Adrenal gland (tissue), 12 donors: ENCODE results near the gene NAA38. TPM values are rescaled to one million over a fixed set of nuclear protein-coding genes. Genes with fewer than 3 reads are reported as not detected.

Experiments used
- DNase-seq, 7 donors: peaks; one replicate each; pipeline ENCODE4 v3.0.0-alpha.2; 2019 to 2020
- H3K27ac ChIP-seq, 5 donors: fragments of 200-600 bp; sonication (generic) in 4 of 5; 1 replicate in 3 of 5; 2 replicates in 2 of 5; pipeline versions ENCODE4 v1.5.1 to v1.8.0; 2016 to 2020; ENCODE audit warnings: mild to moderate bottlenecking in 1 of 5
- H3K27me3 ChIP-seq: fragments of 200-600 bp; 2 replicates; pipeline ENCODE4 v1.8.0; 2021
- H3K36me3 ChIP-seq, 2 donors: fragments of 200-600 bp; replicated peaks in 1 of 2; 1 replicate in 1 of 2; 2 replicates in 1 of 2; pipeline versions ENCODE4 v1.5.1 to v1.8.0; 2018 to 2022
- H3K4me1 ChIP-seq, 2 donors: fragments of 200-600 bp; replicated peaks in 1 of 2; 1 replicate in 1 of 2; 2 replicates in 1 of 2; pipeline versions ENCODE4 v1.5.1 to v1.8.0; 2018 to 2021
- H3K4me3 ChIP-seq, 4 donors: fragments of 200-600 bp; sonication (generic) in 3 of 4; one replicate each; pipeline ENCODE4 v1.5.1; 2016 to 2018
- H3K9me3 ChIP-seq, 3 donors: fragments of 200-600 bp; sonication (generic) in 1 of 3; replicated peaks in 1 of 3; 1 replicate in 2 of 3; 2 replicates in 1 of 3; pipeline versions ENCODE4 v1.5.1 to v1.8.0; 2016 to 2021
- POLR2A ChIP-seq, 2 donors: fragments of 450-650 bp; IDR thresholded peaks; one replicate each; pipeline ENCODE4 v1.6.1; 2017; ENCODE audit warnings: antibody characterized with exemption in 2 of 2, mild to moderate bottlenecking in 2 of 2, moderate library complexity in 1 of 2
- WGBS, 4 donors: extraction: QIAGEN DNeasy Blood & Tissue Kit in 2 of 4; methylation state at CpG; one replicate each; pipeline versions ENCODE4 v1.1.5 to v1.1.7; 2013 to 2017; 5-methylcytosine and 5-hydroxymethylcytosine counted together
- intact Hi-C, 2 donors: fragments of 100-400 bp; cut with DNase I; formaldehyde crosslinking; loops; one replicate each; pipeline versions ENCODE4 v1.14.1 to v1.15.0; 2022 to 2023
- polyA plus RNA-seq, 3 donors: library from polyadenylated mRNA; stranded (reverse); fragments of 200-250 nt in 2 of 3; fragments of 350-450 nt in 1 of 3; fragmentation: Illumina TruSeq in 1 of 3; extraction: RNeasy Lipid Tissue Mini Kit (QIAGEN cat#74804) in 1 of 3; gene quantifications; one replicate each; pipeline ENCODE4 v1.2.3, GENCODE V29; 2013 to 2014
- total RNA-seq, 9 donors: library from RNA; depleted of rRNA in 4 of 9; stranded (reverse); fragments of >200 nt in 4 of 9; fragments of 120-200 nt in 1 of 9; fragmentation: NEBNext Ultra II Directional in 1 of 9; extraction: Animal tissue kit (Norgen Biotek cat#: 25700) in 1 of 9; gene quantifications; one replicate each; pipeline versions ENCODE4 v1.1.0 to v1.2.4, GENCODE V29; 2013 to 2023
- TF ChIP-seq, protein P1 (sequence below), 6 experiments: fragments of 450-650 bp in 4 of 6; fragments of 200-600 bp in 2 of 6; sonication (generic) in 1 of 6; IDR thresholded peaks; 1 replicate in 5 of 6; 2 replicates in 1 of 6; pipeline versions ENCODE4 v1.5.1 to v1.8.0; 2016 to 2021; ENCODE audit warnings: antibody characterized with exemption in 6 of 6, mild to moderate bottlenecking in 2 of 6, moderate library complexity in 1 of 6
- donor health status: healthy with polysubstance abuse.
- donor health status: Bipolar disorder and iron deficiency.
- donor health status: DM: yes; HTN: yes; CAD: no.
- donor health status: DM: no; HTN: no; CAD: no.
- donor health status: DM: no; HTN: no; CAD: no.
- donor health status: DM: yes; HTN: yes; CAD: no.

Gene NAA38
- total and polyA plus RNA-seq, 12 donors, result 34.5 to 424 (median 128) TPM

DNA sequence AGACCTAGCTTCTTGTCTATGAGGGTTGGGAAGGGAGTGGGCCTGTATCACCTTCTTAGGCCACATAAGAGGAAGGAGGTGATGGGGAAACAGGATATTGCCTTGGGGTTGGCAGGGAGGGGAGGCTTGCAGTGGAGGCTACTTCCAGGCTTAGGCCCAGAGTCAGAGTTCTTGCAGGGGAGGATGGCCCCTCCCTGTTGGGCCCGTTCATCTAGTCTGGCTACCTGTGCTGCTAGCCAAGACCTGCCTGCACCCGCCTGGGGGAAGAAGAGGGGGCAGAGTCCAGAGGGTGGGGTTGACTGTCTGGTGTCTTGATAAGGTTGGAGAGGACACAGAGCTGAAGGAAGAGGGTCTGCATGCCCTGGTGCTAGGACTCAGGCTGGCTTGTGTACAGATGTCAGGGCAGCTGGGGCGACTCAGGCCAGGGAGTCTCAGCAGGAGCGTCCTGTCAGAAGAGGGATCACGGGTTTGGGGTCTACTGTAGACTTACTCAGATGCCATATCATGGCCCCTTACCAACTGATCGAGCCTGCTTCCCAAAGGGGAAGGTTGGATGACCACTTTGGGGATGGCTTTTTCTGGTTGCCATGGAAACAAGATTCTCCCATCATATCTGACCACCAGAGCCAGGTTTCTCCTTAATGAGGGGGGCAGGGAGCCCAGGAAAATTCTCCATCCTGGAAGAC, 18.0 kb downstream of the NAA38 start:
- TF ChIP-seq POLR2A (IDR thresholded peaks at IDR 0.05), result no peak
- TF ChIP-seq, protein P1, sequence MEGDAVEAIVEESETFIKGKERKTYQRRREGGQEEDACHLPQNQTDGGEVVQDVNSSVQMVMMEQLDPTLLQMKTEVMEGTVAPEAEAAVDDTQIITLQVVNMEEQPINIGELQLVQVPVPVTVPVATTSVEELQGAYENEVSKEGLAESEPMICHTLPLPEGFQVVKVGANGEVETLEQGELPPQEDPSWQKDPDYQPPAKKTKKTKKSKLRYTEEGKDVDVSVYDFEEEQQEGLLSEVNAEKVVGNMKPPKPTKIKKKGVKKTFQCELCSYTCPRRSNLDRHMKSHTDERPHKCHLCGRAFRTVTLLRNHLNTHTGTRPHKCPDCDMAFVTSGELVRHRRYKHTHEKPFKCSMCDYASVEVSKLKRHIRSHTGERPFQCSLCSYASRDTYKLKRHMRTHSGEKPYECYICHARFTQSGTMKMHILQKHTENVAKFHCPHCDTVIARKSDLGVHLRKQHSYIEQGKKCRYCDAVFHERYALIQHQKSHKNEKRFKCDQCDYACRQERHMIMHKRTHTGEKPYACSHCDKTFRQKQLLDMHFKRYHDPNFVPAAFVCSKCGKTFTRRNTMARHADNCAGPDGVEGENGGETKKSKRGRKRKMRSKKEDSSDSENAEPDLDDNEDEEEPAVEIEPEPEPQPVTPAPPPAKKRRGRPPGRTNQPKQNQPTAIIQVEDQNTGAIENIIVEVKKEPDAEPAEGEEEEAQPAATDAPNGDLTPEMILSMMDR (IDR thresholded peaks at IDR 0.05), result no peak
- intact Hi-C loops, result no loop called here
- Histone ChIP-seq H3K4me1 (peaks cover 26 to 44% of the 10 kb centered on the region in 2 donors), H3K27ac (peak overlapping the region in 3 of 5 donors; percentile 16 to 99 (median 98)), H3K27me3 (no peaks in the 10 kb centered on the region), H3K36me3 (no peaks in the 10 kb centered on the region), H3K4me3 (no peak overlapping the region), H3K9me3 (no peaks in the 10 kb centered on the region)
- 70 to 83% (median 79%) methylated on average over 5 to 6 of the region's 6 CpGs for WGBS, 4 donors
- peak in 2 of 7 donors; percentile 8 to 22 for DNase-seq

GRCh38 chr17:7838090-7839075, 19.0 kb downstream of the NAA38 start:
- H3K36me3 ChIP-seq, result no peaks in the 10 kb centered on the region
- no peaks in the 10 kb centered on the region for H3K9me3 ChIP-seq
- TF ChIP-seq, protein P1 (IDR thresholded peaks at IDR 0.05), result no peak
- TF ChIP-seq POLR2A (IDR thresholded peaks at IDR 0.05), result no peak
- peaks cover 30 to 46% of the 10 kb centered on the region in 2 donors for H3K4me1 ChIP-seq
- DNase-seq, result peak; percentile 41 to 66 (median 60)
- intact Hi-C loops, result no loop called here
- 18 to 26% (median 20%) methylated on average over 8 to 12 of the region's 12 CpGs for WGBS, 4 donors
- H3K27ac ChIP-seq, result peak overlapping the region in 4 of 5 donors; percentile 98 to 99 (median 99)
- no peaks in the 10 kb centered on the region for H3K27me3 ChIP-seq
- H3K4me3 ChIP-seq, result peak overlapping the region in 1 of 4 donors; percentile 34

DNA sequence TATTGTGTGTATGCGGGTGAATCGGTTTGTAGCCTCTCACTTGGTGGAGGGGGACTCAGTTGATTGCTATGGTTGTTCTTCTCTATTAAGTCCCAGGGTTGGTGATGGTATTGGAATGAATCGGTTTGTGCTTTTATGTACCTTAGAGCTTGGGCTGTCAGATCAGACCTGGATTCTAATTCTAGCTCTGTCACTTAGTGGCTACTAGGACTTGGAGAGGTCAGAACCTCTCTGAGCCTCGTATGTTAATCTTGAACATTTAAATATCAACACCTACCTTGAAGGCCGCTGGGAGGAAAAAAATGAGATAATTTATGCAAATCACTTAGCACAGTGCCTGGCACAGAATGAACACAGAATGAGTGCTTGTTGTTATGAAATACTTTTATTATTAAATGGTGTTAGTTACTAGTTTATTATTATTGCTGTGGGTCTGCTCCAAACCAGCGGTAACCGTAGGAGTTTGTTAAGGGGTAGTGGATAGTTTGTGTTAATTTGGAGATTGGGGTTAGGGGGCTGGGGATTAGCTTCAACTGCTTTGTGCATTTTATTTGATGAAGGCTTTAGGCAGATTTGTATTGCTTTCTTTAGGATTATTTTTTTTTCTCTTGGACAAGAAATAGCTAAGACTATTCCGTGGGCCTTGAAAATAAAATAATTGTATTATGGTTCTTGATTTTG, 19.8 kb downstream of the NAA38 start:
- intact Hi-C loops, result no loop called here
- no peaks in the 10 kb centered on the region for H3K27me3 ChIP-seq
- H3K27ac ChIP-seq, result peak overlapping the region in 4 of 5 donors; percentile 98 to 99 (median 98)
- WGBS, 4 donors, result 7 to 11% (median 9%) methylated on average over 8 of the region's 8 CpGs
- peak in 1 of 7 donors; percentile 6 for DNase-seq
- TF ChIP-seq POLR2A (IDR thresholded peaks at IDR 0.05), result no peak
- H3K4me3 ChIP-seq, result peak overlapping the region in 1 of 4 donors; percentile 67
- peaks cover 33 to 45% of the 10 kb centered on the region in 2 donors for H3K4me1 ChIP-seq
- no peaks in the 10 kb centered on the region for H3K9me3 ChIP-seq
- H3K36me3 ChIP-seq, result no peaks in the 10 kb centered on the region

DNA sequence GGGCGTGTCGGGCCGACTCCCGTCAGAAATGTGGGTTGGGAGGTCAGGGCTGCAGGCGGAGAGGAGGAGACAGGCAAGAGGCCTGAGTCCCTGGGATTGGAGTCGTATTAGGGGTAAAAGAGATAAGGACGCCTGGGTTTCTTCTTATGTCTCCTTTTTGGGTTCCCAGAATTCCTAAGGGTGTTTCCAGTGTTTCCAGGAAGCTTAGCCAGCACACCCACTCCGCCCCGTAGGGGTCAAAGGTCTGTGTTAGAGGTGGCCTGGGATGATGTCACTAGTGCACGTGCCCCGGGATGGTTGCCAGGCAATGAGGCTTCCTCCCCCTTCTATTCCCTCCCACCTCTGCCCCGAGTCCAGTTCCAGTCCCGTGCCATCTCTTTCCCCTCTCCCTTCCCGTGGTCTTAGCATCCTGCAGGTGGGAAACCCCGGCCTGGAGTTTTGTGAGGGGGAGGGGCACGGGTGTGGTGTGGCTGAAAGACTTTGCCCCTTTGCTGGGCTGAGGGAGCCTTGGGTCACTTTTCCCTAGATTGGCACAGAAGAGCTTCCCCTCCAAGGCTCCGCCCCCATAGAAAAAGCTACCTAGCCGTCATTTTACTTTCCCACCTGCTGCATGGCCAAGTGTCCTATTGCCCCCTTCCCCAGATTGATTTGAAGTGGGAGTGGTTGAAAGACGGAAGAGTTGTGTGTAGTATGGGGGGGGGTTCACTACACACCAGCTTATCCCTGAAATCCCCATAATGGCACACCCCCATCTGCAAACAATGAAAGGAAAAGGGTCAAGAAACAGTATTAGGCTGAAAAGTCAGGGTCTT, 20.6 kb downstream of the NAA38 start:
- H3K27me3 ChIP-seq, result no peaks in the 10 kb centered on the region
- no peaks in the 10 kb centered on the region for H3K36me3 ChIP-seq
- peak; percentile 89 to 97 (median 96) for DNase-seq
- peak overlapping the region; percentile 98 to 99 (median 98) for H3K27ac ChIP-seq
- peaks cover 33 to 45% of the 10 kb centered on the region in 2 donors for H3K4me1 ChIP-seq
- TF ChIP-seq, protein P1 (IDR thresholded peaks at IDR 0.05), result peak in 1 of 6 experiments; percentile 33
- TF ChIP-seq POLR2A (IDR thresholded peaks at IDR 0.05), result peak in 1 of 2 donors; percentile 77
- intact Hi-C loops, result no loop called here
- H3K4me3 ChIP-seq, result peak overlapping the region in 3 of 4 donors; percentile 67 to 75 (median 72)
- WGBS, 4 donors, result 1 to 4% (median 2%) methylated on average over 17 to 19 of the region's 19 CpGs
- H3K9me3 ChIP-seq, result no peaks in the 10 kb centered on the region
